PC-3 (cell line): Measurements from ENCODE around the gene TEX29. TPM values are rescaled to one million over a fixed set of nuclear protein-coding genes. Genes with fewer than 3 reads are reported as not detected.

Source experiments
- ATAC-seq: fragments of 200-7000 bp; cut with Tn5 transposase; 2 replicates; pipeline ENCODE4 v1.9.1; 2020; ENCODE audit warnings: mild to moderate bottlenecking, moderate library complexity
- BruUV-seq: library from RNA; stranded (reverse); fragments of 400-500 nt; replicated peaks from 2 replicates; lab custom pipeline; 2021; lab: Mats Ljungman, UMichigan
- CTCF ChIA-PET: fragments of 300-600 bp; sonication (Branson Sonifier 250); formaldehyde crosslinking; loops from one replicate; lab custom pipeline; 2022; ENCODE audit warnings: antibody characterized with exemption; lab: Charles Lee
- POLR2A ChIA-PET: fragments of 300-600 bp; sonication (Branson Sonifier 250); formaldehyde crosslinking; loops from one replicate; lab custom pipeline; 2022; ENCODE audit warnings: antibody characterized with exemption; ENCODE audit not compliant: unreplicated experiment; lab: Charles Lee
- DNase-seq: peaks from one replicate; pipeline ENCODE4 v3.0.0-alpha.2; 2015
- H2AFZ ChIP-seq: fragments of 300-600 bp; sonication (generic); 2 replicates; pipeline ENCODE4 v1.6.0; 2016; ENCODE audit warnings: antibody characterized with exemption, low read length
- H3F3A ChIP-seq: fragments of 300-600 bp; sonication (generic); one replicate; pipeline ENCODE4 v1.6.0; 2017; ENCODE audit warnings: antibody characterized with exemption, low read length, control low read depth, mild to moderate bottlenecking; ENCODE audit not compliant: unreplicated experiment
- H3K27ac ChIP-seq: fragments of 300-600 bp; sonication (generic); 2 replicates; pipeline ENCODE4 v1.5.1; 2016; ENCODE audit warnings: mild to moderate bottlenecking, low read length
- H3K27me3 ChIP-seq: fragments of 300-600 bp; sonication (generic); 2 replicates; pipeline ENCODE4 v1.6.1; 2016; ENCODE audit warnings: low read length, mixed read lengths
- H3K36me3 ChIP-seq: fragments of 300-600 bp; sonication (generic); 2 replicates; pipeline ENCODE4 v1.6.1; 2016; ENCODE audit warnings: low read depth, mixed run types, low read length, mixed read lengths
- H3K4me1 ChIP-seq: fragments of 300-600 bp; sonication (generic); 2 replicates; pipeline ENCODE4 v1.5.1; 2016; ENCODE audit warnings: low read length; ENCODE audit not compliant: insufficient read depth
- H3K4me2 ChIP-seq: fragments of 300-600 bp; sonication (generic); 2 replicates; pipeline ENCODE4 v1.6.0; 2016; ENCODE audit warnings: low read length
- H3K4me3 ChIP-seq: fragments of 300-600 bp; sonication (generic); 2 replicates; pipeline ENCODE4 v1.5.1; 2016; ENCODE audit warnings: mild to moderate bottlenecking, low read length, mixed read lengths
- H3K79me2 ChIP-seq: fragments of 300-600 bp; sonication (generic); 2 replicates; pipeline ENCODE4 v1.6.1; 2017; ENCODE audit warnings: low read length, mixed read lengths
- H3K9ac ChIP-seq: fragments of 300-600 bp; sonication (generic); 2 replicates; pipeline ENCODE4 v1.6.0; 2016; ENCODE audit warnings: mild to moderate bottlenecking, low read length
- H3K9me2 ChIP-seq: fragments of 300-600 bp; sonication (generic); replicated peaks from 2 replicates; pipeline ENCODE4 v1.6.1; 2016; ENCODE audit warnings: mixed run types, low read length, mixed read lengths
- H3K9me3 ChIP-seq: fragments of 300-600 bp; sonication (generic); 2 replicates; pipeline ENCODE4 v1.6.1; 2016; ENCODE audit warnings: low read length, mixed read lengths
- H4K20me1 ChIP-seq: fragments of 300-600 bp; sonication (generic); 2 replicates; pipeline ENCODE4 v1.6.1; 2016; ENCODE audit warnings: low read length, mixed read lengths
- CTCF ChIP-seq: fragments of 300-600 bp; sonication (generic); conservative IDR thresholded peaks from 2 replicates; pipeline ENCODE4 v1.5.1; 2017; ENCODE audit warnings: antibody characterized with exemption, low read depth, mild to moderate bottlenecking, low read length
- EZH2 ChIP-seq: fragments of 300-600 bp; sonication (generic); IDR thresholded peaks from one replicate; pipeline ENCODE4 v1.6.1; 2017; ENCODE audit warnings: antibody characterized with exemption, mild to moderate bottlenecking, low read length; ENCODE audit not compliant: unreplicated experiment
- EZH2phosphoT487 ChIP-seq: fragments of 300-600 bp; sonication (generic); IDR thresholded peaks from 2 replicates; pipeline ENCODE4 v1.6.1; 2018; ENCODE audit warnings: mild to moderate bottlenecking, antibody characterized with exemption, low read length, borderline replicate concordance
- intact Hi-C: fragments of 100-400 bp; cut with micrococcal nuclease; formaldehyde crosslinking; loops from 2 replicates; pipeline ENCODE4 v1.9.0; 2023
- total RNA-seq: library from RNA; depleted of rRNA; stranded (reverse); fragments of >200 nt; gene quantifications from 2 replicates; pipeline ENCODE4 v1.2.3, GENCODE V29; 2014

The TEX29 gene
- total RNA-seq, 1 experiment from 2014 or later: not detected

GRCh38 chr13:111280681-111281585, 39.5 kb upstream of the TEX29 start:
- intact Hi-C loops: no loop called here
- CTCF ChIA-PET: interaction anchor here (0.6 kb wide), 1 partner anchor 886 kb away, joined by 3 read pairs; no protein-coding TSS in a partner anchor
- no TSS peak for BruUV-seq

GRCh38 chr13:111281751-111282311, 38.6 kb upstream of the TEX29 start:
- Histone ChIP-seq H2AFZ (no peak overlapping the region), H3K4me3 (no peak overlapping the region), H3K79me2 (no peaks in the 10 kb centered on the region), H3K9me2 (no peaks in the 10 kb centered on the region), H3K27me3 (no peaks in the 10 kb centered on the region), H3F3A (no peaks in the 10 kb centered on the region), H3K36me3 (peaks cover 7% of the 10 kb centered on the region; the same call in 1 of the 2 replicates), H4K20me1 (no peaks in the 10 kb centered on the region), H3K9me3 (no peaks in the 10 kb centered on the region), H3K9ac (no peak overlapping the region), H3K4me2 (no peak overlapping the region), H3K27ac (no peak overlapping the region), H3K4me1 (no peaks in the 10 kb centered on the region)
- no peak for TF ChIP-seq EZH2phosphoT487
- TF ChIP-seq EZH2: no peak
- no peak for TF ChIP-seq CTCF
- intact Hi-C loops: no loop called here
- POLR2A ChIA-PET: no interaction called here
- CTCF ChIA-PET: no interaction called here
- no TSS peak for BruUV-seq
- DNase-seq (no peak), ATAC-seq (no peak)

More at GRCh38 chr13:111280681-111281585, 39.5 kb upstream of the TEX29 start:
- TF ChIP-seq EZH2 (no peak), EZH2phosphoT487 (no peak), CTCF (no peak)
- no peak overlapping the region for H3K9ac ChIP-seq
- no peak overlapping the region for H2AFZ ChIP-seq
- no peak overlapping the region for H3K4me3 ChIP-seq
- no peaks in the 10 kb centered on the region for H3K79me2 ChIP-seq
- no peaks in the 10 kb centered on the region for H4K20me1 ChIP-seq
- no peaks in the 10 kb centered on the region for H3F3A ChIP-seq
- POLR2A ChIA-PET: no interaction called here
- peaks cover 7% of the 10 kb centered on the region; the same call in 1 of the 2 replicates for H3K36me3 ChIP-seq
- ATAC-seq (no peak), DNase-seq (no peak)
- H3K27ac ChIP-seq: no peak overlapping the region
- no peaks in the 10 kb centered on the region for H3K4me1 ChIP-seq
- no peaks in the 10 kb centered on the region for H3K9me2 ChIP-seq
- H3K4me2 ChIP-seq: no peak overlapping the region
- no peaks in the 10 kb centered on the region for H3K27me3 ChIP-seq
- H3K9me3 ChIP-seq: no peaks in the 10 kb centered on the region
